Frontal cortex (tissue), 4 donors: ENCODE measurements around the gene OOEP. TPM values are rescaled to one million over a fixed set of nuclear protein-coding genes. Genes with fewer than 3 reads are reported as not detected.
A peak's percentile ranks its signal among the peaks of the same experiment; 100 is the strongest.
"Not testable (repeated sequence)": the region's sequence is repeated elsewhere in the genome, so short reads cannot be mapped to it uniquely, and the experiment has no call there.

Source experiments
- DNase-seq, 2 donors: peaks; one replicate each; pipeline ENCODE4 v3.0.0; 2012; ENCODE audit warnings: low spot score in 2 of 2
- FAIRE-seq: peaks from 2 replicates; lab custom pipeline; 2012; peaks lifted over from hg19 to GRCh38; lab: Jason Lieb, UNC
- total RNA-seq: library from RNA; depleted of rRNA; stranded (reverse); fragments of >200 nt; gene quantifications from one replicate; pipeline ENCODE4 v1.2.3, GENCODE V29; 2014
- donor health status: control.
- donor health status: control.
- donor health status: control.

OOEP gene
- total RNA-seq: not detected

DNA sequence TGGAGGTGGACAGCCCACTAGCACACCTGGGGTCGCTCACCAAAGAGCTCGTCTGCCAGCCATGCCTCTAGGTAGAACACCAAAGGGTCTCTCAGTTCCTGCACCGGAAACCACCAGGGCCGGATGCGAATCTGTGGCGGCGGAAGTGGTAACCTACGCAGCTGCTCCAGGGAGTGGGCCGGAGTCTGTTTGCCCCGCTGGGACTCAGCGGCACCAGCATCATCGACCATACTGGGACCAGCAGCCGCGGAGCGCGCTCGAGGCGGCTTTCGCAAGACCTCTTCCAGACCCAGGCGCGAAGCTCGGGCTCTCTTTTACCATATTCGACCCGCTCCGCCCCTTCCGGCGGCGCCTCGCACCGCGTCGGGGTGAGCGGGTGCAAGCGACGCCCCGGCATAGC is at the start of gene OOEP:
OOEP (minus strand) TSS at position 335 of the 400 bp plus-strand sequence; CDS start at position 230, 105 bp downstream.
- no peak for DNase-seq
- FAIRE-seq: no peak

GRCh38 chr6:73418081-73418741 is 48.5 kb upstream of the OOEP start:
- DNase-seq (no peak), FAIRE-seq (no peak)

DNA sequence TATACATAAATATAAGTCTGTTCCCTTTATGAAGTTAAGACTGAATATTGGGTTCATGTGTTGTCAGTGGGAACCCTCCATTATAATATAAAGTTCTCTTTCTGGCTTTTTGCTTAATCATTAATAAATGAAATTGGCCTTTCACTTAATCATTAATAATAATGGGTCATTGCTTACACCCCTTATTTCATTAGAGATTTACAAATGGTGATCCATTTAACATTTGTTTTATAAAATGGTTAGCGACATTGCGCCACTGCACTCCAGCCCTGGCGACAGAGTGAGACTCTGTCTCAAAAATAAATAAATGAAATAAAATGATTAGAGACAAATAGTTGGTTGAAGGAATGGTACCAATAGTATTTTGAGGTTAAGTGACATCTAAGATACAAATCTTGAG is 43.4 kb upstream of the OOEP start:
- DNase-seq (no peak), FAIRE-seq (no peak)

DNA sequence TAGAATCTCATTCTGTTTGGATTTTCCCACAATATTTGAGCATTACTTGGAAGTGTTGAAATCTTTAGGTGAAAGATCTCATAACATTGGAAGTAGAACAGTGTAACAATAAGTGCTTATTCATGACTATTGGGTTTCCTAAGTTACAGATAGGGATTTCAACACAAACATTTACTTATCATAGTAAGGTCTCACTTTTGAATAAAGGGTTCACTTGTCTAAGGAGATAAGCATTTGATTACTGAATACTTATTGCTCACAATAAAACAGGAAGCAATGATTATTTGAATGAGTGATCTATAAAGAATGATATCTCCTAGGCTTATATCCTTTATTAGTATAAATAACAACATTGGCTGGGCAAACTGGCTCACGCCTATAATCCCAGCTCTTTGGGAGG is 39.7 kb upstream of the OOEP start:
- no peak for FAIRE-seq
- no peak for DNase-seq

DNA sequence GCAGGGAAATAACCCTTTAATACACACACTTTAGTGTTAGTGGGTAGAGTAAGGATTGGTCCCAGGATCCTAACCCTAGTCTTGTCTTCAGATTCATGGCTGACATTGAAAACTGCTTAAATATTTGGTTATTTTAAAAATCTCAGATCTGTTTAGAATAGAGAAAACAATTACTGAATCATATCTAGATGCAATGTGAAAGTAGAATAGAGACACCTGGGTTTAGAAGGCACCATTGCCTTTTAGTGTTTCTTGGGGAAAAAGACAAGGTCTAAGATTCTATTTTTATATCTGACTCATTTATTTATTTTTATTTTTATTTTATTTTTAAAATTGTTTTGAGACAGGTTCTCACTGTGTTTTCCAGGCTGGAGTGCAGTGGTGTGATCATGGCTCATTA is 31.0 kb upstream of the OOEP start:
- DNase-seq: no peak
- FAIRE-seq: no peak

DNA sequence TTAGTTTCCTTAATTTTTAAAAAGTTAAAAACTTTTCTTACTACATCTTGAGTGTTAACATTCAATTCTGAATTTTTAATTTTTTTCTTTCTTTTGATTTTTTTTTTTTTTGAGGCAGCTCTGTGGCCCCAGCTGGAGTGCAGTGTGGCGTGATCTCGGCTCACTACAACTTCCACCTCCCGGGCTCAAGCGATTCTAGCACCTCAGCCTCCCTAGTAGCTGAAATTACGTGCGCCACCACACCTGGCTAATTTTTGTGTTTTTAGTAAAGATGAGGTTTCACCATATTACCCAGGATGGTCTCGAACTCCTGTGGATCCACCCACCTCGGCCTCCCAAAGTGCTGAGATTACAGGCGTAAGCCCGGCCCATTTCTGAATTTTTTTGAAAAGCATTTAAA is 26.2 kb upstream of the OOEP start:
- DNase-seq (no peak), FAIRE-seq (no peak)

DNA sequence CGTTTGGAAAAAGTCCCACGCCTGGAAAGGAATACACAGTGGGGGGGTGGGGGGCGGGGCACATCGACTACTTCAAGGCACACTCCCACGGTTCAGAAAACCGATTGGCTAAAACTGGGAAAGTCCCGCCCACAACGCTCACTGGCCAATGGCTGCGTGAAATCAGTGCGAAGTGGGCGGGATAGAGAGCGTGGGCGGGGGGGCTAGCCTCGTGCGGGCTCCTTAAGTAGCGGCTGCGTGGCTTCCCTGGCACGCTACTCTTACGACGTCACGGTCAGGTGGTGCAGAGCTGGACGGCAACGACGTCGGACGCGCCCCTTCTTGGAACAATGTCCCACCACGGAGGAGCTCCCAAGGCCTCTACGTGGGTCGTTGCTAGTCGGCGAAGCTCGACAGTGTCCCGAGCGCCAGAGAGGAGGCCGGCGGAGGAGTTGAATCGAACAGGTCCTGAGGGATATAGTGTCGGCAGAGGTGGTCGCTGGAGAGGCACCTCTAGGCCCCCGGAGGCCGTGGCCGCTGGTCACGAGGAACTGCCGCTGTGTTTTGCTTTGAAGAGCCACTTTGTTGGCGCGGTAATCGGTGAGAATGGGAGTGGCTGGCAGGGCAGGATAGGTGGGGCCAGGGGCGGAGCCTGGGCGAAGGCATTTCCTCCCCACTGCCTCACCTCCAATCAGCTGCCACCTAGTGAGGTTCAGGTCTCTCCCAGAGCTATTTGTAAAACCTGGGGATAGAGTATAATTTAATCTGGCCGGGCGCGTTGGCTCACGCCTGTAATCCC is 25.1 kb upstream of the OOEP start, which contains the start of gene DDX43:
DDX43 (plus strand) TSS at position 252 of the 778 bp plus-strand sequence; CDS start at position 330, 78 bp downstream.
- DNase-seq (peak in 1 of 2 donors; percentile 17), FAIRE-seq (no peak)

DNA sequence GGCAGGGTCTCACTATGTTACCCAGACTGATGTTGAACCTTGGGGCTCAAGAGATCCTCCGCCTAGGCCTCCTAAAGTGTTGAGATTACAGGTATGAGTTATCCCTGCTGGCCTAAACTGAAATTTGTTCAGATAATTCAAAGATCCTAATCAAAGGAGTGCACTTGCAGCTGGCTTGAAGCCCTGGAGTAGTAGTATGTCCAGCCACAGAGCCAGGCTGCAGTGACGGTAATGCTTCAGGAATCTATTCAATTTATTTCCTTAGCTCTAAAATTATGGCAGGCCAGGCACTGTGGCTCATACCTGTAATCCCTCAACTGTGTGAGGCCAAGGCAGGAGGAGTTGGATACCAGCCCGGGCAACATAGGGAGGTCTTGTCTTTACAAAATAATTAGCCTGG is 23.6 kb upstream of the OOEP start:
- no peak for DNase-seq
- FAIRE-seq: no peak

- FAIRE-seq, DNase-seq: not testable (repeated sequence)
These were observed 22.5 kb upstream of the OOEP start for GRCh38 chr6:73392188-73392587.

GRCh38 chr6:73391675-73392074 is 22.0 kb upstream of the OOEP start:
- FAIRE-seq (no peak), DNase-seq (no peak)

GRCh38 chr6:73389854-73390253 is 20.2 kb upstream of the OOEP start:
- no peak for DNase-seq
- FAIRE-seq: no peak

GRCh38 chr6:73388800-73389512 is 19.3 kb upstream of the OOEP start:
- DNase-seq (peak in 1 of 2 donors; percentile 45), FAIRE-seq (no peak)

GRCh38 chr6:73388433-73388799 is 18.7 kb upstream of the OOEP start:
- FAIRE-seq (no peak), DNase-seq (no peak)

DNA sequence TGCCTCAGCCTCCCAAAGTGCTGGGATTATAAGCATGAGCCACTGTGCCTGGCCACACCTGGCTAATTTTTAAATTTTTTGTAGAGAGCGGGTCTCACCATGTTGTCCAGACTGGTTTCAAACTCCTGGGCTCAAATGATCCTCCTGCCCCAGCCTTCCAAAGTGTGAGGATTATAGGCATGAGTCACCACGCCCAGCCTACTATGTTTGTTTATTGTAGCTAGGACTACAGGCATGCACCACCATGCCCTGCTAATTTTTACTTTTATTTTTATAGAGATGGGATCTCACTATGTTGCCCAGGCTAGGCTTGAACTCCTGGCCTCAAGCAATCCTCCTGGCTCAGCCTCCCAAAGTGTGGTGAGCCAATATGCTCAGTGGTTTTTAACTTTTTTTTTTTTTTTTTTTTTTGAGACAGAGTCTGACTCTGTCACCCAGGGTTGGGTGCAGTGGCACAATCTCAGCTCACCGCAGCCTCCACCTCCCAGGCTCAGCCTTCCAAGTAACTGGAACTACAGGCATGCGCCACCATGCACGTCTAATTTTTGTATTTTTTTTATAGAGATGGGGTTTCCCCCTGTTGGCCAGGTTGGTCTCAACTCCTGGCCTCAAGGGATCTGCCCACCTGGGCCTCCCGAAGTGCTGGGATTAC is 12.9 kb upstream of the OOEP start:
- DNase-seq: no peak
- no peak for FAIRE-seq

DNA sequence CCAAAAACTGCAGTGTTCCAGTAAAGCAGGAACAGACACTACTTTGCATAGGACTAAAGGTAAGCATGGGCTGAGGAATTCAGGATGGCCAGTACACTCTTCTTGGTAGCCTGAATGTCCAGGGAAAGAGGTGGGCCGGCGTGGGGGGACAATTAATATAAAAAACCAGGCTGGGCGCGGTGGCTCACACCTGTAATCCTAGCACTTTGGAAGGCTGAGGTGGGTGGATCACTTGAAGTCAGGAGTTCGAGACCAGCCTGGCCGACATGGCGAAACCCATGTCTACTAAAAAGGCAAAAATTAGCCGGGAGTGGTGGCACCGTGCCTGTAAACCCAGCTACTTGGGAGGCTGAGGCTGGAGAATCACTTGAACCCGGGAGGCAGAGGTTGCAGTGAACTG is 11.8 kb upstream of the OOEP start:
- not testable (repeated sequence) for FAIRE-seq, DNase-seq

- FAIRE-seq (no peak), DNase-seq (no peak)
These were observed 7.5 kb upstream of the OOEP start for GRCh38 chr6:73377225-73377624.

GRCh38 chr6:73375216-73375615 is 5.5 kb upstream of the OOEP start:
- no peak for FAIRE-seq
- no peak for DNase-seq

DNA sequence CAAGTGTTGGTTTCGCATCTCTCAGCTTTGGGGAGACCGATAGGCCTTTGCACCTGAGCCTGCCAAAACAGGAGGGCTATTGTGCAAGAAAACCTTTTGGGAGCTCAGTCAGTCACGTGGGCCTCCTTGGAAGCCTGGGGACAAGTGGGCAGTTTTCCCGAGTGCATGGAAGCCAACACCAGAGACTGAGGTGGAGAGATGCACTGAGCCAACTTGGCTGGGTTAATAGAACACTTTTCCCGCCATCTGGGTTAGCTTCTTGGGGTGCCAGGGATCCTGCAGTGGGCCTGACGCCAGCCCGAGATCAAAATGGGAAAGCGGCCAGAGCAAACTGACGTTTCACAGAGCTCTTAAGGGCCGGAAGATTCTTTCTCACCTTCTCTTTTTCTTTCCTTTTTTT is 2.8 kb upstream of the OOEP start:
- FAIRE-seq (no peak), DNase-seq (no peak)

GRCh38 chr6:73371984-73372383 is 2.3 kb upstream of the OOEP start:
- no peak for FAIRE-seq
- DNase-seq: no peak

GRCh38 chr6:73369157-73369556 is 540 bp downstream of the OOEP start:
- no peak for FAIRE-seq
- no peak for DNase-seq
